ENCODE data around the gene PRRG4.
"Not testable (repeated sequence)": the region's sequence is repeated elsewhere in the genome, so short reads cannot be mapped to it uniquely, and the experiment has no call there.

PRRG4 gene

GRCh38 chr11:32855601-32856000 lies 25.9 kb downstream of the PRRG4 start:
- H3K27me3 ChIP-seq (ENCODE audit: insufficient read depth, low read depth), result no peaks in the 10 kb centered on the region
- no peak overlapping the region for H3K4me3 ChIP-seq (IDR thresholded peaks at IDR 0.05; ENCODE audit: insufficient read depth, low read depth, low read length)
- no peak for TF ChIP-seq CTCF (conservative IDR thresholded peaks at IDR 0.05; ENCODE audit: low read depth, low read length)
- no peak overlapping the region for H3K27ac ChIP-seq
- no peak overlapping the region for H3K4me2 ChIP-seq
- H3K36me3 ChIP-seq (ENCODE audit: insufficient read depth), result no peaks in the 10 kb centered on the region
- H3K9ac ChIP-seq, result no peak overlapping the region
- no peak overlapping the region for H2AFZ ChIP-seq (ENCODE audit: low read depth)
- H4K20me1 ChIP-seq (ENCODE audit: insufficient read depth), result no peaks in the 10 kb centered on the region
- H3K4me1 ChIP-seq (ENCODE audit: low read depth, poor library complexity, severe bottlenecking), result peaks cover 8% of the 10 kb centered on the region
- H3K79me2 ChIP-seq (ENCODE audit: insufficient read depth, low read depth), result no peaks in the 10 kb centered on the region

GRCh38 chr11:32858731-32859130 lies 29.0 kb downstream of the PRRG4 start:
- Histone ChIP-seq H3K9ac (no peak overlapping the region), H2AFZ (ENCODE audit: low read depth) (no peak overlapping the region), H3K27ac (no peak overlapping the region), H3K4me1 (ENCODE audit: low read depth, poor library complexity, severe bottlenecking) (no peaks in the 10 kb centered on the region), H3K36me3 (ENCODE audit: insufficient read depth) (no peaks in the 10 kb centered on the region), H4K20me1 (ENCODE audit: insufficient read depth) (no peaks in the 10 kb centered on the region), H3K4me2 (no peak overlapping the region), H3K4me3 (IDR thresholded peaks at IDR 0.05; ENCODE audit: insufficient read depth, low read depth, low read length) (no peak overlapping the region), H3K79me2 (ENCODE audit: insufficient read depth, low read depth) (no peaks in the 10 kb centered on the region), H3K27me3 (ENCODE audit: insufficient read depth, low read depth) (no peaks in the 10 kb centered on the region)
- 0 out of 2 replicates have a peak, but pooled peaks have one; percentile 29 for TF ChIP-seq CTCF (conservative IDR thresholded peaks at IDR 0.05; ENCODE audit: low read depth, low read length)

GRCh38 chr11:32861850-32862577 lies 32.3 kb downstream of the PRRG4 start:
- Histone ChIP-seq H3K4me1 (ENCODE audit: low read depth, poor library complexity, severe bottlenecking) (no peaks in the 10 kb centered on the region), H4K20me1 (ENCODE audit: insufficient read depth) (no peaks in the 10 kb centered on the region), H3K79me2 (ENCODE audit: insufficient read depth, low read depth) (no peaks in the 10 kb centered on the region), H3K27me3 (ENCODE audit: insufficient read depth, low read depth) (no peaks in the 10 kb centered on the region), H3K4me3 (IDR thresholded peaks at IDR 0.05; ENCODE audit: insufficient read depth, low read depth, low read length) (no peak overlapping the region), H2AFZ (ENCODE audit: low read depth) (no peak overlapping the region), H3K4me2 (no peak overlapping the region), H3K27ac (no peak overlapping the region), H3K9ac (no peak overlapping the region), H3K36me3 (ENCODE audit: insufficient read depth) (no peaks in the 10 kb centered on the region)
- no peak for TF ChIP-seq CTCF (conservative IDR thresholded peaks at IDR 0.05; ENCODE audit: low read depth, low read length)

DNA sequence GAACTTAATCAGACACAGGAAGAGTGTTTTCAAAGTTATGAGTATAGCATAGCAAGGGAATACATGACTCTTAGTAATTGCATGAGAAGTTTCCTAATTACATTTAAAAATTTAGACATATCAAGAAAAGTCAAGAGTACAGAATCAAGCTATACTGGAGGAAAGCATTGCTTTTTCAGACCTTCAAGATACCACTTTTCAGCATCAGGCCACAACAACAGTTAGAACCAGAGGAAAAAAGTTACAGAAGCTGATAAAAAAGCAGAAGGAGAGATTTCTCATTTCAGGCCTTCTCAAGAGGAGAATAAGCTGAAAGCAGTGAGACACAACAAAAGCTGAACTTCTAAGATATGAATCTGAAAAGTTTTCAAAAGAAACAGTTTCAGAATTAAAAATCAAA lies 34.8 kb downstream of the PRRG4 start:
- Histone ChIP-seq H3K36me3 (ENCODE audit: insufficient read depth) (no peaks in the 10 kb centered on the region), H3K9ac (no peak overlapping the region), H3K79me2 (ENCODE audit: insufficient read depth, low read depth) (no peaks in the 10 kb centered on the region), H3K27me3 (ENCODE audit: insufficient read depth, low read depth) (no peaks in the 10 kb centered on the region), H3K4me1 (ENCODE audit: low read depth, poor library complexity, severe bottlenecking) (no peaks in the 10 kb centered on the region), H2AFZ (ENCODE audit: low read depth) (no peak overlapping the region), H3K4me2 (no peak overlapping the region), H4K20me1 (ENCODE audit: insufficient read depth) (no peaks in the 10 kb centered on the region), H3K4me3 (IDR thresholded peaks at IDR 0.05; ENCODE audit: insufficient read depth, low read depth, low read length) (no peak overlapping the region), H3K27ac (no peak overlapping the region)
- TF ChIP-seq CTCF (conservative IDR thresholded peaks at IDR 0.05; ENCODE audit: low read depth, low read length), result no peak

GRCh38 chr11:32868752-32869151 lies 39.0 kb downstream of the PRRG4 start:
- not testable (repeated sequence) for H3K36me3 ChIP-seq (ENCODE audit: insufficient read depth); H3K4me2 ChIP-seq; H3K27ac ChIP-seq; H3K9ac ChIP-seq; H4K20me1 ChIP-seq (ENCODE audit: insufficient read depth); H3K27me3 ChIP-seq (ENCODE audit: insufficient read depth, low read depth); H3K79me2 ChIP-seq (ENCODE audit: insufficient read depth, low read depth); H2AFZ ChIP-seq (ENCODE audit: low read depth); H3K4me1 ChIP-seq (ENCODE audit: low read depth, poor library complexity, severe bottlenecking); H3K4me3 ChIP-seq (IDR thresholded peaks at IDR 0.05; ENCODE audit: insufficient read depth, low read depth, low read length)

All from KMS-11 (cell line).